CD4-positive, alpha-beta memory T cell (primary cell): Measurements from ENCODE around the gene KIAA1217. TPM values are rescaled to one million over a fixed set of nuclear protein-coding genes. Genes with fewer than 3 reads are reported as not detected.

ENCODE experiments used
- CTCF ChIA-PET: fragments of 350-600 bp; sonication (Branson Sonifier 250); formaldehyde crosslinking; loops from one replicate; lab custom pipeline; 2021; ENCODE audit warnings: inconsistent platforms; ENCODE audit not compliant: partially characterized antibody; lab: Charles Lee
- POLR2A ChIA-PET: fragments of 350-600 bp; sonication (Branson Sonifier 250); formaldehyde crosslinking; loops from one replicate; lab custom pipeline; 2021; ENCODE audit not compliant: partially characterized antibody; lab: Charles Lee
- DNase-seq, 5 donors: peaks; one replicate each; pipeline versions ENCODE4 v3.0.0 to v3.0.0-alpha.2; 2020 to 2022; ENCODE audit warnings: mixed read lengths in 1 of 5
- H3K27ac ChIP-seq: one replicate; pipeline ENCODE4 v1.7.0; 2013; ENCODE audit warnings: low read depth, low read length
- H3K27me3 ChIP-seq: 2 replicates; pipeline ENCODE4 v1.7.0; 2013; ENCODE audit warnings: mild to moderate bottlenecking, low read length, moderate library complexity; ENCODE audit not compliant: insufficient read depth
- H3K36me3 ChIP-seq: 2 replicates; pipeline ENCODE4 v1.7.0; 2013; ENCODE audit warnings: mild to moderate bottlenecking, low read length, moderate library complexity; ENCODE audit not compliant: insufficient read depth
- H3K4me1 ChIP-seq: 2 replicates; pipeline ENCODE4 v1.7.0; 2013; ENCODE audit warnings: mild to moderate bottlenecking, low read length, moderate library complexity; ENCODE audit not compliant: insufficient read depth
- H3K4me3 ChIP-seq, 2 donors: one replicate each; pipeline ENCODE4 v1.7.0; 2013; ENCODE audit warnings: low read length in 2 of 2, mild to moderate bottlenecking in 1 of 2
- H3K9me3 ChIP-seq, 2 donors: one replicate each; pipeline ENCODE4 v1.7.0; 2013; ENCODE audit warnings: low read length in 2 of 2, control low read depth in 1 of 2; ENCODE audit not compliant: control insufficient read depth in 1 of 2
- H3K27ac Mint-ChIP-seq, 7 donors: one replicate each; pipeline ENCODE4 v1.8.0; 2020 to 2021; ENCODE audit warnings: mixed read lengths in 7 of 7, mild to moderate bottlenecking in 6 of 7, inconsistent platforms in 3 of 7, moderate library complexity in 3 of 7
- H3K27me3 Mint-ChIP-seq, 2 donors: one replicate each; pipeline ENCODE4 v1.8.0; 2020 to 2021; ENCODE audit warnings: mixed read lengths in 2 of 2
- H3K36me3 Mint-ChIP-seq, 2 donors: one replicate each; pipeline ENCODE4 v1.8.0; 2020 to 2021; ENCODE audit warnings: mixed read lengths in 2 of 2, inconsistent platforms in 1 of 2, mild to moderate bottlenecking in 1 of 2
- H3K4me1 Mint-ChIP-seq, 4 donors: one replicate each; pipeline ENCODE4 v1.8.0; 2020 to 2021; ENCODE audit warnings: mixed read lengths in 4 of 4, mild to moderate bottlenecking in 1 of 4
- H3K4me3 Mint-ChIP-seq, 8 donors: one replicate each; pipeline ENCODE4 v1.8.0; 2020 to 2021; ENCODE audit warnings: mixed read lengths in 8 of 8, mild to moderate bottlenecking in 7 of 8, moderate library complexity in 6 of 8, inconsistent platforms in 3 of 8
- H3K9me3 Mint-ChIP-seq, 8 donors: one replicate each; pipeline ENCODE4 v1.8.0; 2020 to 2021; ENCODE audit warnings: mixed read lengths in 8 of 8, mild to moderate bottlenecking in 5 of 8, inconsistent platforms in 3 of 8, moderate library complexity in 1 of 8
- intact Hi-C: fragments of 100-400 bp; cut with micrococcal nuclease; formaldehyde crosslinking; loops from one replicate; pipeline ENCODE4 v1.15.1; 2023
- polyA plus RNA-seq, 2 donors: library from polyadenylated mRNA; unstranded; fragments of 300-500 nt; fragmentation: Illumina TruSeq; gene quantifications; one replicate each; pipeline ENCODE4 v1.2.3, GENCODE V29; 2021
- total RNA-seq, 2 experiments: library from RNA; stranded (reverse); gene quantifications; one replicate each; pipeline ENCODE4 v1.2.3, GENCODE V29; 2021

The KIAA1217 gene
- total and polyA plus RNA-seq, 4 experiments from 2014 or later = 0.69 to 0.75 (median 0.70) TPM; not detected in 1

DNA sequence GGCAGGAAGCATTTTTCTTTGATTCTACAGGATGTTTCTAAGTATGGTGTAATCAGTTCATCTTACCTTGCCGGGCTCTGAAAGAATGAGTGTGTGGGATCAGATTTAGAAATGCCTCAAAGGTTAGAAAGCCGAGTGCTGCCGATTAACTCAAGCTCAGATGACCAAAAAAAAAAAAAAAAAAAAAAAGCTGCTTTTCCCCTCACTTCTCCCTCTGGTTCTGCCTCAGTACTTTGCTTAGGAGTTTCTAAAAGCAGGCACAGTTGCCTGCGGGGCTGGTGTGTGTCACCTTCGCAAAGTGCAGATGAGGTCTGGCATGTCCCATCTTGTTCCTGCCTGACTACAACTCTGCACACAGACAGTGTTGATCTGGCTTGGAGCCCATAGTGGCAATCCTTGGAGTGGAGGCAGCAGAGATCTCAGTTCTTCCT is 47.0 kb downstream of the KIAA1217 start:
- Histone ChIP-seq H3K27ac (no peak overlapping the region), H3K4me3 (no peak overlapping the region), H3K9me3 (no peaks in the 10 kb centered on the region), H3K27me3 (no peaks in the 10 kb centered on the region), H3K36me3 (no peaks in the 10 kb centered on the region), H3K4me1 (no peaks in the 10 kb centered on the region)
- no peaks in the 10 kb centered on the region for H3K4me1 Mint-ChIP-seq
- intact Hi-C loops = no loop called here
- H3K36me3 Mint-ChIP-seq = no peaks in the 10 kb centered on the region
- POLR2A ChIA-PET = no interaction called here
- peaks cover 0 to 5% (median 0%) of the 10 kb centered on the region in 8 donors for H3K9me3 Mint-ChIP-seq
- DNase-seq = no peak
- peaks cover 0 to 4% of the 10 kb centered on the region in 2 donors for H3K27me3 Mint-ChIP-seq
- H3K27ac Mint-ChIP-seq = no peak overlapping the region
- CTCF ChIA-PET = no interaction called here
- H3K4me3 Mint-ChIP-seq = no peak overlapping the region

DNA sequence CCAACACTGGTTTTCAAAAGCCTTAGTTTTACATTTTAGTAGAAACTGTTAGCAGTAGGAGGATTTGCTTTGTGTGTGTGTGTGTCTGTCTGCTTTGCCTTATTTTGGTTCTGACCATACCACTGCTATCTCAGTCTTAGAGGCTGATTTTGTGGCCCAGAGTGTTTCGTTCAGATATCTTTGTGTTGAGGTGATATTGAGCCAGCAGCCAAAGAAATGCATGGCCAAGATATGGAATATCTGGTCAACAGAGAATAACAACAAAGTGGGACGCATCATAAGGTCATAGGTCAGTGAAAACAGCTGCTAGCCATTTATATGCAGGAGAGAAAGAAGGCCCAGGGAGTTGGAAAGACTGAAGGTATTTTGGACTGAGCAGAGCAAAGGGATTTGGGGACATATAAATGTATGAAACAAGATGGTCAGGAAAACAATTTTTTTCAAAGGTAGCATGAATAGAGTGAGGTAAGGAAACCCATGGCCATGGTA is 47.7 kb downstream of the KIAA1217 start:
- ChIA-PET CTCF (no interaction called here), POLR2A (no interaction called here)
- intact Hi-C loops = no loop called here
- Mint-ChIP-seq H3K27ac (no peak overlapping the region), H3K27me3 (peaks cover 0 to 2% of the 10 kb centered on the region in 2 donors), H3K4me3 (no peak overlapping the region), H3K4me1 (no peaks in the 10 kb centered on the region), H3K36me3 (no peaks in the 10 kb centered on the region), H3K9me3 (peaks cover 0 to 5% (median 0%) of the 10 kb centered on the region in 8 donors)
- Histone ChIP-seq H3K4me1 (no peaks in the 10 kb centered on the region), H3K4me3 (no peak overlapping the region), H3K36me3 (no peaks in the 10 kb centered on the region), H3K9me3 (no peaks in the 10 kb centered on the region), H3K27me3 (no peaks in the 10 kb centered on the region), H3K27ac (no peak overlapping the region)
- no peak for DNase-seq

DNA sequence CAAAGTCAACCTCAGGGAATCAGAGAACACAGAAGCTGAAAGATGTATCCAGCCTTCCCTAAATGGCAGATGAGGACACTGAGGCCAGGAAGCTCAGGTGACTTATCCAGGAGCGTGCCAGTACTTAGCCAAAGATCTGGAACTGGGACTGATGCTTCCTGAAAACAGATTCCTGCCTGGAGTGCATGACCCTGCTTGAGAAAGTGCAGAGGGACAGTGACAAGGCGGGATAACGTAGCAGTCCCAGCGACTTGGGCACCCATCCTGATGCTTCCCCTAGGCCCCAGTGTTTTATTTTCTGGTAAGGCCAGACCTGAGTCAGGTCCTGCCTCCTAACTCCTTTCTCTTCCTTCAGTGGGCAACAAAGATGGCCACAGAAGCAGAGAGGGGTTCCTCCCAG is 48.6 kb downstream of the KIAA1217 start:
- no peaks in the 10 kb centered on the region for H3K4me1 ChIP-seq
- H3K9me3 Mint-ChIP-seq = peaks cover 0 to 3% (median under 1%) of the 10 kb centered on the region in 8 donors
- H3K4me3 Mint-ChIP-seq = no peak overlapping the region
- H3K27ac ChIP-seq = no peak overlapping the region
- ChIA-PET CTCF (no interaction called here), POLR2A (no interaction called here)
- no peaks in the 10 kb centered on the region for H3K27me3 ChIP-seq
- H3K4me3 ChIP-seq = no peak overlapping the region
- H3K36me3 ChIP-seq = no peaks in the 10 kb centered on the region
- no peak overlapping the region for H3K27ac Mint-ChIP-seq
- H3K36me3 Mint-ChIP-seq = no peaks in the 10 kb centered on the region
- intact Hi-C loops = no loop called here
- H3K9me3 ChIP-seq = no peaks in the 10 kb centered on the region
- H3K27me3 Mint-ChIP-seq = peaks cover 2% of the 10 kb centered on the region in 2 donors
- H3K4me1 Mint-ChIP-seq = no peaks in the 10 kb centered on the region
- DNase-seq = no peak

DNA sequence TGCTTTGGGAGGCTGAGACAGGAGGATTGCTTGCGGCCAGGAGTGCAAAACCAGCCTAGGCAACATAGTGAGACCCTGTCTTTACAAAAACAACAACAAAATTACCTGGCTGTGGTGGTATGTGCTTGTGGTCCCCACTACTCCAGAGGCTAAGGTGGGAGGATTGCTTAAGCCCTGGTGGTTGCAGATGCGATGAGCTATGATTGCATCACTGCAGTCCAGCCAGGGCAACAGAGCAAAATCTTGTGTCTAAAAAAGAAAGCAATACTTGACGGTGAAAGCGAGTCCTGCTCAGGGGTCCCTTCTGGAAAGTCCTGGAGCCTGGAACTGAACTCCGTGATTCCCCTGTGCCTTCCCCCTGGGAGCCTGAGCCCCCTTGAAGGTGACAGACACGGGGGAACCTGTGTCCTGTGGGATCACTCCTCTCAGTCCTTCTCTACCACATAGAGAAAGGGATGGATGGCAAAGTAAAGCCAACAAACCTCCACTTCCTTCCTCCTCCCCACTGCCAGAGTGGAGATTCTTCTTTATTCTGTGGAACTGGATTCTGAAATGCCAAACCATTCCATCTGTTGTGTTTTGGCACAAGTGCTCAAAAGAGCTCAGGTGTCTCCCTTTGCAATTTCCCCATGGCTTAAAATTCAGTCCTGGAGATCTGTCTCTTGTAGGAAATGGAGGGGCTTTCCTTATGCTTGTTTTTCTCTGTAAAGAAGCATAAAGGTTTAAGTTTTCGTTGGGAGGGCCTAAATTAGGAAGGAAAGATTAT is 50.6 kb downstream of the KIAA1217 start:
- no peaks in the 10 kb centered on the region for H3K36me3 ChIP-seq
- H3K9me3 ChIP-seq = no peaks in the 10 kb centered on the region
- no peaks in the 10 kb centered on the region for H3K36me3 Mint-ChIP-seq
- CTCF ChIA-PET = no interaction called here
- peaks cover 2% of the 10 kb centered on the region in 2 donors for H3K27me3 Mint-ChIP-seq
- POLR2A ChIA-PET = no interaction called here
- H3K27ac Mint-ChIP-seq = no peak overlapping the region
- H3K9me3 Mint-ChIP-seq = peaks cover 0 to 3% (median under 1%) of the 10 kb centered on the region in 8 donors
- intact Hi-C loops = no loop called here
- no peak for DNase-seq
- no peak overlapping the region for H3K27ac ChIP-seq
- no peak overlapping the region for H3K4me3 Mint-ChIP-seq
- no peaks in the 10 kb centered on the region for H3K27me3 ChIP-seq
- H3K4me3 ChIP-seq = no peak overlapping the region
- H3K4me1 Mint-ChIP-seq = no peaks in the 10 kb centered on the region
- no peaks in the 10 kb centered on the region for H3K4me1 ChIP-seq

- H3K36me3 ChIP-seq = no peaks in the 10 kb centered on the region
- ChIA-PET POLR2A (no interaction called here), CTCF (no interaction called here)
- H3K36me3 Mint-ChIP-seq = no peaks in the 10 kb centered on the region
- H3K4me1 ChIP-seq = no peaks in the 10 kb centered on the region
- H3K27me3 ChIP-seq = no peaks in the 10 kb centered on the region
- H3K9me3 ChIP-seq = no peaks in the 10 kb centered on the region
- no peak for DNase-seq
- H3K27ac Mint-ChIP-seq = no peak overlapping the region
- peaks cover 0 to 7% of the 10 kb centered on the region in 2 donors for H3K27me3 Mint-ChIP-seq
- no peaks in the 10 kb centered on the region for H3K4me1 Mint-ChIP-seq
- H3K27ac ChIP-seq = no peak overlapping the region
- intact Hi-C loops = no loop called here
- H3K4me3 ChIP-seq = no peak overlapping the region
- H3K4me3 Mint-ChIP-seq = no peak overlapping the region
- peaks cover 0 to 8% (median under 1%) of the 10 kb centered on the region in 8 donors for H3K9me3 Mint-ChIP-seq
Observed at GRCh38 chr10:24261627-24262026, 52.7 kb downstream of the KIAA1217 start.

- DNase-seq = no peak
- no peak overlapping the region for H3K4me3 Mint-ChIP-seq
- no peaks in the 10 kb centered on the region for H3K4me1 Mint-ChIP-seq
- POLR2A ChIA-PET = no interaction called here
- Histone ChIP-seq H3K4me3 (no peak overlapping the region), H3K9me3 (no peaks in the 10 kb centered on the region), H3K4me1 (no peaks in the 10 kb centered on the region), H3K36me3 (no peaks in the 10 kb centered on the region), H3K27me3 (no peaks in the 10 kb centered on the region), H3K27ac (no peak overlapping the region)
- H3K27me3 Mint-ChIP-seq = peaks cover 0 to 7% of the 10 kb centered on the region in 2 donors
- peaks cover 0 to 8% (median under 1%) of the 10 kb centered on the region in 8 donors for H3K9me3 Mint-ChIP-seq
- CTCF ChIA-PET = no interaction called here
- H3K36me3 Mint-ChIP-seq = no peaks in the 10 kb centered on the region
- intact Hi-C loops = no loop called here
- no peak overlapping the region for H3K27ac Mint-ChIP-seq
Observed at GRCh38 chr10:24262929-24263590, 54.1 kb downstream of the KIAA1217 start.

DNA sequence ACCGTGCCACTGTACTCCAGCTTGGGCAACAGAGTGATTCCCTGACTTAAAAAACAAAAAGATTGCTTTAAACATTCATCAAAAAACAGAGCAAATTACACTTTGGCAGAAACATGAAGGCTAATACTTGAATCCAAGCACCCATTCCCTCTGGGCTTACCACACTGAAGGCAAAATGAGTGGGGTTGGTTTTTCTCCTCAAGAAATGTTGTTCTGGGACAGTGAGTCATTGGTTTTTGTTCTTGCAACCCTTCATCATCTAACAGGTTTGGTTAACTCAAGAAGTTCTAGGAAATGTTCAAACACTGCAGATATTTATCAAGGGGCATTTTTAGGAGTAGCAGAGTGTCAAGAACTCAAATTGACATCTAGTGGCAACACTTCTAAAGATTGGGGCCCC is 60.5 kb downstream of the KIAA1217 start:
- no peaks in the 10 kb centered on the region for H3K36me3 Mint-ChIP-seq
- peaks cover 0 to 5% of the 10 kb centered on the region in 2 donors for H3K27me3 Mint-ChIP-seq
- no peak overlapping the region for H3K27ac Mint-ChIP-seq
- no peak for DNase-seq
- H3K27me3 ChIP-seq = no peaks in the 10 kb centered on the region
- no peak overlapping the region for H3K27ac ChIP-seq
- H3K4me1 Mint-ChIP-seq = no peaks in the 10 kb centered on the region
- no peaks in the 10 kb centered on the region for H3K9me3 ChIP-seq
- no peak overlapping the region for H3K4me3 ChIP-seq
- POLR2A ChIA-PET = no interaction called here
- intact Hi-C loops = no loop called here
- H3K36me3 ChIP-seq = no peaks in the 10 kb centered on the region
- CTCF ChIA-PET = no interaction called here
- peaks cover 0 to 7% (median 0%) of the 10 kb centered on the region in 8 donors for H3K9me3 Mint-ChIP-seq
- no peak overlapping the region for H3K4me3 Mint-ChIP-seq
- no peaks in the 10 kb centered on the region for H3K4me1 ChIP-seq
